GM21360 (cell line): ENCODE results near the gene CORO2A.

Experiments used
- ATAC-seq: cut with Tn5 transposase; IDR thresholded peaks from one replicate; pipeline ENCODE4 v1.9.1; 2021; ENCODE audit warnings: mild to moderate bottlenecking, moderate library complexity; ENCODE audit not compliant: unreplicated experiment

The CORO2A gene

DNA sequence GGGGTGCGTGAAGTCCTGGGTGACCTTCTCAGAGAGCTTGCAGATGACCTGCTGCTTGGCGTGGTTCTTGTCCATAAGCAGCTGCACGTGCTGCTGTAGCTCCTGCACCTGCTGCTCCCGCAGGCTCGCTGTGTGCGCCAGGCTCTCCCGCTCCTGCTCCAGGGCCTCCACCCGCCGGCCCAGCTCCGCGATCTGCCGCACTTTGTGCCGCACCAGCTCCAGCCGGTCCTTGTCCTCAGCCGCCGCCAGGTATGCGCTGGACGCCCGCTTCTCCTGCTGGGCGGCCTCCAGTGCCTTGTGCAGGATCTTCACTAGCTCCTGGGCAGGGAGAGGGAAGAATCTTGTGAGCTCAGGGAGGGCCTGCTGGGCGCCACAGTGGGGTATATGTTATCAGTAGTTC lies 28.5 kb upstream of the CORO2A start:
- no peak for ATAC-seq

GRCh38 chr9:98219794-98220370 lies 27.4 kb upstream of the CORO2A start:
- no peak for ATAC-seq

DNA sequence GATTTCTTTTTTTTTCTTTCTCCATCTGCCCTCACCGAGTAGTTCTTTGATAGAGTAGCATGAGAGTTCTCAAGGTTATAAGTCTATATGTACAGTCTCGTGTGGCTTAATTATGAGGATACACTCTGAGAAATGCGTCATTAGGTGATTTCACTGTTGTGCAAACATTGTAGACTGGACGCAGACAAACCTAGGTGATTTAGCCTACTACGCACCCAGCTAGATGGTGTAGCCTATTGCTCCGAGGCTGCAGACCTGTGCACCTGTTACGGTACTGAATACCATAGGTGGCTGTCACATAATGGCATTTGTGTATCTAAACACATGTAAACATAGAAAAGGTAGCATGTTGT lies 26.9 kb upstream of the CORO2A start:
- ATAC-seq, result no peak

DNA sequence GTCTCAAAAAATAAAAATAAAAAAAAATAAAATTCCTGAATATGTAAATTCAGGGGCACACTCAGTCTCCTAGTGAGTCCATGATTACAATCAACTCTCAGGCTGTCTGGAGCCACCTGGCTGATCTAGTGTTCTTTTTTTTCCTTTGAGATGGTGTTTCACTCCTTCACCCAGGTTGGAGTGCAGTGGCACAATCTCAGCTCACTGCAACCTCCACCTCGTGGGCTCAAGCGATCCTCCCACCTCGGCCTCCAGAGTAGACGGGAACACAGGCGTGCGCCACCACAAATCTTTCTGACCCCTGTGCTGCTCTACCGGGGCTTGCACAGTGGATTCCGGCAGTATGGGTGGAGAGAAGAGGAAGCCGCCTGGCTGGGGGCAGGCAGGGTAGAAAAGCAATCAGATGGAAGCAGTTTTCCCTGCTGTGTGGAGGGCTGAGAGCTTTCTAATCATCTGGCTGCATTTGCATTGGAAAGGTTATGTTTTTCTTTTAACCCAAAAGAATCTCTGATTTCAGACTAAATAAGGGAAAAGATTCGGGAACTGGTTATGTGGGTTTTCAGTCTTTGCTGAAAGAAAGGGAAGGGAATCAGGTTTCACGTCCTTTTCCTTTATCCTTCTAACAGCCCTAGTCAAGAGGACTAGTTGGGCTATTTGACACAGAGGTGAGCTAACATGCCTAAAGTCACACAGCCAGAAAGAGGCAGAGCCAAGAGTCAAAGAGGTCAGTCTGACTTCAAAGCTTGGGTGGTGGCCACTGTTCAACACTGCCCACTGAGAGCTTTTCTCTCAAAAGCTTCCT lies 26.3 kb upstream of the CORO2A start:
- no peak for ATAC-seq

GRCh38 chr9:98217255-98217654 lies 24.8 kb upstream of the CORO2A start:
- ATAC-seq, result no peak

GRCh38 chr9:98216391-98216790 lies 24.0 kb upstream of the CORO2A start:
- ATAC-seq, result no peak

DNA sequence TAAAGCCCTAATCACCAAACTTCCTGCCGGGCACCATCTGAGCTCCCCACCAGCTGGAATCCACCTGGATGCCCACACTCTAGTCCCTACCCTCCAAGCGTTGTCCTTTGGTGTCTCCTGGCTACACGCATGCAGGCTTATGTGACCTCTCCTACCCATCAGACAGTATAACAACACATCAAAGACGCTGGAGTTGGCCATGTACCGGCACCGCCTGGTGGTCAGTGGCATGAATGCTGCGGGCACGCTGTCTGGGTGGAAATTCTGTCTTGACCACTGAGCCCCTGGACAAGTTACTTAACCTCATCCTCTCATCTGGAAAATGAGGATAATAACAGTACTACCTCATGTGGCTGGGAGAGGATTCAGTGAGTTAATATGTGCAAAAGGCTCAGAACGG lies 23.4 kb upstream of the CORO2A start:
- no peak for ATAC-seq

GRCh38 chr9:98215271-98215670 lies 22.8 kb upstream of the CORO2A start:
- no peak for ATAC-seq

DNA sequence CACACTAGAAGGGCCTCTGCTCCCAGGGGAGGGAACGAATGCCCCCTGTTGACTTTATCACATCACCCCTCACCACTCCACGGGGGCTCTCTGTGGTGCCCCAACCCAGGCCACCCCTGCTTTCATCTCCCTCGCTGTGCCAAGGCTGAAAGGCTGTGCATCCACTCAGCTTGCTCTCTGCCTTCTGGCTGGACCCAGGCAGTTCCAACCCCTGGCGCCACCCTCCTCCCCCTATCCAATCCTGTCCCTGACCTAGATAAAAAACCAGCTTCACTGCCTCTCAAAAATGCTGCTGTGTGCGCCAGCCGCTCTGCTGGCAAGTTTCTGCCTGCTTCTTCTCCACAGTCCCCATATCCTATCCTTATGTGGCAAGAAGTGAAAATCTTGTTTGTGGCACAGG lies 22.4 kb upstream of the CORO2A start:
- ATAC-seq, result no peak

DNA sequence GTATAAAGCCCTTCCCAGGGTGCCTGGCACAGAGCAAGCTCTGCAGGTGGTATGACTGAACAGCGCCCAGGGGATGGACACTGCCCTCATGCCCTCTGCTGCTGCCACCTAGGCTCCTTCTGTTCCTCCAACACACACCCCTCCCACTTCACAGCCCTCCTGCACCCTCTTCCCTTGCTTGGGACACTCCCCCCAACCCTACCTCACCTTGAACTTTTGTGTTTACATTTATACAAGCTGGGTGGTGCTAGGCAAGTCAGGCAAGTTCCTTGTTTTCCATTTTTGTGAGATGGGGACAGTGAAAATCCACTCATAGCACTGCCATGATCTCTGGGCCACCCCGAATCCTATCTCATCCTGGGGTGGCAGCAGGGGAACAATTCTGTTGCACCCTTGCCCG lies 18.8 kb upstream of the CORO2A start:
- no peak for ATAC-seq

GRCh38 chr9:98210435-98210834 lies 18.0 kb upstream of the CORO2A start:
- ATAC-seq, result no peak

GRCh38 chr9:98209530-98209929 lies 17.1 kb upstream of the CORO2A start:
- no peak for ATAC-seq

DNA sequence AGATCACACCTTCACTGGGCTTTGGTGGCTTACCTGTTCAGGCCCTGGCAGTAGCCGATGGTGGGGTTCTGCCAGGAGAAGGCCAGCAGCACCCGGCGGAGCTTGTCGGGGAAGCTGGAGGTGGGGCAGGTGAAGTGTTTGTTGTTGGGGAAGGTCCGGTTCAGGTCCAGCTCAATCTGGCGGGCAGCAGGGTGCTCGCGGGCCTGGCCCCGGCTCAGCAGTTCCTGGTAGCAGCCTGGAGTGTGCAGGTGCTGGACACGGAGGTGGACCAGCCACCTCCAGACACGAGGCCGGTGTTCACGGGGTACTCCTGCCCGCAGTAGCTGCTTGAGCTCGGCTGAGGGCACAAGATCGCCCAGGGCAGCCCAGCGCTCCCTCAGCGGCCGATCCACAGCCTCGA lies 16.2 kb upstream of the CORO2A start:
- ATAC-seq, result no peak

- no peak for ATAC-seq
These were observed 15.2 kb upstream of the CORO2A start for GRCh38 chr9:98207606-98208005.

DNA sequence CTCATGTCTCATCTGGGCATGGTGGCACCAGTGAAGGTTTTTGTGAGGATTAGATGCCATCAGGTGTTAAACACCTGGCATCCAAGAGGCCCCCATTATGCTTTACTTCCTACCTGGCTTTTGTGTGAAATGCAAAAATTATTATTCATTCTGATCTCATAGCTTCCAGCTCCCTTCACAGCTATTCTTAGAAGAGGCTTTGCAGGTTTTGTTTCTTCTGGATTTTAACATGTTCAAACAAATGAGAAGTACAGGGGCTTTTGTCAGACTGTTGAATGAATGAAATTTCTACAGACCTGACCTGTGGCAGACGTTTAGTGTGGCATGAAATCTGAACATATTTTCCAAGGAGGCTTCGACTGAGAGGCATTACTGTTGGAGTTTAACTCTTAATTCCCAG lies 14.3 kb upstream of the CORO2A start:
- no peak for ATAC-seq

DNA sequence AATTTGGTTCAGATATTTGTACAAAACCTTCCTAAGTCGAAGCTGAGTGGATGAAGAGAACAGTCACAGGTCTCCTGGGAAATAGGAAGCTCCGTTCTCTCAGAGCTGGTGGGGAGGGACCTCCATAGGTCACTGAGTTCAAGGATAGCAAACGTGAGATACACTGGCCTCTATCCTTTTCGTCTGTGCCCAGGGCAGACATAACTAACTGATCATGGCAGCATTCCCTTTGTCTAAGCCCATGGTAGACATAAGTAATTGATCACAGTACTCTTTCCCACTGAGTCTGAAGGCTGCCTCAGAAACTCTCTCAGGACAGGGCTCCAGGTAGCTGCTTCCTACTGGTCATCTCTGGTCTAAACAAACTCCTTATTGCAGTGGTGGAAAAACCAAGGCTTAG lies 12.3 kb upstream of the CORO2A start:
- ATAC-seq, result no peak

DNA sequence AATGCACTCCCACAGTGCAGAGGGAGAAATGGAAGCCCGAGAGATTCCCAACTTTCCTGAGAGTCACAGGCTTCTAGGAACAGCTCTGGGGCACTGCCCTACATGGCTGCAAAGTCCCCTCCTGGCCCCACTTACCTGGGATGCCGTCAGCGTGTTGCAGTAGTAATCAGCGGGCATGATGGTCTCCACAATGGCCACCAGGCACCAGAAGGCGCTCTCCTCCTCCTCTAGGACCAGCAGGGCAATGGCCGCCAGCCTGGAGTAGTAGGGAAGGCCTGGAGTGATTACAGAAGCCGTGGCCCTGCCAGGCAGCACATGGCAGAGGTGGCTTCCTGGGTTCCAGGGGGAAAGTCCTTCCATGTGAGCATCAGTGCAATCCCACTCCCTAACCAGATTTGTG lies 10.7 kb upstream of the CORO2A start:
- ATAC-seq, result no peak

GRCh38 chr9:98202252-98202651 lies 9.8 kb upstream of the CORO2A start:
- no peak for ATAC-seq

- ATAC-seq, result no peak
These were observed 9.3 kb upstream of the CORO2A start for GRCh38 chr9:98201749-98202148.

DNA sequence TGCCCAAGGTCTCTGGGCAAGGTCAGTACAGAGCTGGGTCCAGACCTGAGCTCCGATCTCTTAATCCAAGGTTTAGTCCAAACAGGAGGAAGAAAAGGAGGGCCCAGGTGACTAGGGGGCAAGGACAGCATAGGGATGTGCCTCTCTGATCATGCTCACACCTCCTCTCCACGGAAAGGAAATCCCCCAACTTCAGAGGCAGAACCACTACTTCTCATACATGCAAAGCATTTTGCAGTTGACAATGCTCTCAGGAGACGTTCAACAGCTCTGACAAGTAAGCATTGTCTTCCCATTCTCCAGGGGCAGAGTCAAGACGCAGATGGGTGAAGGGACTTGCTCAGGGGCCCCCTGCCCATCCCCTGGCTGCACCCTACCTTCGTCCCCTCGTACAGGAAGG lies 8.7 kb upstream of the CORO2A start:
- peak; percentile 70 for ATAC-seq

GRCh38 chr9:98199388-98200033 lies 7.1 kb upstream of the CORO2A start:
- ATAC-seq, result no peak

DNA sequence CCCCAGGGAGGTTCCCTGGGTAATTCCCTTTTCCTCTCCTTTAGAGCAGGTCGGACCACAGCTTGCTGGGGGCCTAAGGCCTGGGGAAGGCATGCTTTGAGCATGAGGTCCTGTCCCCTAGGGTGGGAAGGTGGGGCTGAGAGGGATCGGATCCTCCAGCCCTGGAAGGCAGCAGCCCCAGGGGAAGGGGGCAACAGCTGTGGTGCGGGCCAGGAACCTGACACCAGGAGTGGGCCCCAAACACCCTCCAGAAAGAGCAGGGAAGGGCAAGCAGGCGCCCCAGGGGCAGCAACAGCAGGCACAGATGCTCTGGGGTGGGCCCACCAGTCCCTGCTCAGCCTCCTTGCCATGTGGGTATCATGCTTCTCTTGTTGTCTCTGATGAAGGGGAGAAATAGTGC lies 3.2 kb upstream of the CORO2A start:
- no peak for ATAC-seq
